Stimulated activated CD4-positive, alpha-beta T cell treated with anti-CD3 and anti-CD28 coated beads, Interleukin-2, amount 100 ng/mL, for 24 hours (primary cell): Measurements from ENCODE around the gene NPAS3.

ENCODE experiments used
- DNase-seq, 2 donors: peaks; one replicate each; pipeline ENCODE4 v3.0.0-alpha.2; 2020

The NPAS3 gene

DNA sequence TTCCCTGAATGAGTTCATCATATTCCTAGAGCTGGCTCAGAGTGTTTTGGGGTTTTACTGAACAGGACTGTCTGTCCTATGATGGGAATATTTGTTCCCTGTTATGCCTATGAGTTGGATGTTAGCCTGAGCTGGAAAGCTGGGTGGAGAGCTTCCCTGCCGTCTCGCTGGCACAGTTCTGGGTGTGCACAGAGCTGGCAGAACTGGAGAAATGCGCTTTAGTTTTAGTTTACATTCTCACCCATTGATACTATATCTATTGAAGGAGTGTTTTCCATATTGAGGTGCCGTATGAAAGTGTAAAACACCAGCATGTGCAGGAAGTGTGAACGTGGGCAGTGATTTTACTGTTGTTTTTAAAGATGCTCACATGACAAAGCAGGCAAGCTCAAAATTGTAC, 549.9 kb downstream of the NPAS3 start:
- no peak for DNase-seq

DNA sequence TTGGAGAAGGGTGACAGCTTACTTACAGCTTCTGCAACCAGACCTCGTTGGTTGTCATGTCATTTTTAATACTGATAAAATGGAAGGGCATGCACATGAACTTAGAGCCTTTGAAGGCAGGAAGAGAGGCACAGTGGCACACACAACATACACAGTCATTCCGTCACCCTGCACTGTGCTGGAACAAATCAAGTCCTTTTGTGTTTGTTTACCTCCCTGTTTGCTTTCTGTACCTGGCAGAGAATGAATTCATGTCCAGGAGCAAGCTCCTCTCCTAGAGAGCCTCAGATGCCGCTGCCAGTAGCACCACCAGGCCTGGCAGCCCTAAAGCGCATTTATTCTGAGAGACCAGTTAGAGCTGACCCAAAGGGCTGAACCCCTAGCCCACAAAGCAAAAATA, 551.9 kb downstream of the NPAS3 start:
- no peak for DNase-seq

DNA sequence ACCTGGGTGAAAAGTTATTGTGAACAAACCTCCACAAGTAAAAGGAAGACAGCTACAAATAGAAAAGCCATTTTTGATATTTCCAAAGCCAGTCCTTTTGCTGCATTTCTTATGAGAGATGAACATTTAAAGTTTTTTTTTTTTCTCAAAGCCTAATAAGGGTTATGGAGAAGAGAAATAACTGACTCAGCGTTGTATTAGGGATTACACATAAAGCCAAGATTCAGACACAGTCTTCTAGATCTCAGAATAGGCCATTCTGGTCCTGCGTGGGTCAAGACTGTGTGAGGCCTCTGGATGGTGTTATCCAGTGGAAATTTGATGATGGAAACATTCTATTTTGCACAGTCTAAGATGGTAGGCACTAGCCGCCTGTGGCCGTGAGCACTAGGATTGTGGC, 552.4 kb downstream of the NPAS3 start:
- DNase-seq = no peak

DNA sequence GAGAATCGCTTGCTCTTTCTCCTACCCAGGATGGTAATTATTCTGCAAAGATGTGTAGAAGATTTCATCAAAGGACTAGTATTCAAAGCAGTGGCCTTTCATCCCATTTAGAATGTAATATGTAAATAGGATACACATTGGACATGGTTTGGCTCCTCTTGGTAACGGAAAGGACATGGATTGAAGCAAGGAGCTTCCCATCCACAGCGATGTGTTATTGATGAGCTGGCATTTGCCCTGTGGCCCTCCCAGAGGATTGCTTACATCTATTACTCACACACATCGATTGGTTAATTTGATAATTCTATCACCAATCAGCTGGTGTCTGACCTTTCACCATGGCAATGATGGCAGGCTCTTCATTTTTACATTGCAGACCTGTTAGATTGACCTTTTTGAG, 553.8 kb downstream of the NPAS3 start:
- DNase-seq = no peak

DNA sequence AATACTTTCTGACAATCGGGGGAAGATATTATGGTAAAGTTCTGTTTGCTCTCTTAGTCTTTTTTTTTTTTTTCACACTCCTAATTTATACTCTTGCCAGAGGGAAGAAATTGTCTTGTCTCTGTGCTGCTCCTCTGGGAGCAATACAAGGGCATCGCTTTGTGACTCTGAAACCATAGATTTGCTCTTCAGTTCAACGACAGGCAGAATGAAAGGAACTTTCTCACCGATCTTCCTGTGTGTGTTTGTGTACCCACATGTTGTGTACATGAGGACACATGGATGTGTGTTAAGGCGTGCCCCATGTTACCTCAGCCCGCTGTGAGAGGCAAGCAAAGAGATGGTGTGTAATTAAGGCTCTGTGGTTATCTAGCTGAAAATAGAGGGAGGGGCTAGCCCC, 554.6 kb downstream of the NPAS3 start:
- DNase-seq = no peak

DNA sequence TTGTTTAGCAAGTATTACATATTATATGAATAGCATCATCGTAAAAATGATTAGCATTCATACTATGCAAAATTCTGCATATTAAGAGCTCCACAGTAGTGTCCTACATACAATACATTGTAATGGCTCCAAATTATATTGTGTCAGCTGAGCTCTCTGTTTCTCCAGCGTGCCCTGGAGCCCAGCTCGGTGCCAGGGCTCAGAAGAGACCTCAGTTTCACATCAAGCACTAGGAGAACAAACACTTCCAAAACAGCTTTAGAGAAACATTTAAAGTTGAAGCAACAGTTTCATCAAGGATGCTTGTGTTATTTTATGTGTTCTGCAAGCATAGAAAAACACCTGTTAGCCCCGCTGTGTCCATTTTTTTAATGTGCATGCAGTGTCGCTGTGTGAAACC, 555.3 kb downstream of the NPAS3 start:
- DNase-seq = no peak

DNA sequence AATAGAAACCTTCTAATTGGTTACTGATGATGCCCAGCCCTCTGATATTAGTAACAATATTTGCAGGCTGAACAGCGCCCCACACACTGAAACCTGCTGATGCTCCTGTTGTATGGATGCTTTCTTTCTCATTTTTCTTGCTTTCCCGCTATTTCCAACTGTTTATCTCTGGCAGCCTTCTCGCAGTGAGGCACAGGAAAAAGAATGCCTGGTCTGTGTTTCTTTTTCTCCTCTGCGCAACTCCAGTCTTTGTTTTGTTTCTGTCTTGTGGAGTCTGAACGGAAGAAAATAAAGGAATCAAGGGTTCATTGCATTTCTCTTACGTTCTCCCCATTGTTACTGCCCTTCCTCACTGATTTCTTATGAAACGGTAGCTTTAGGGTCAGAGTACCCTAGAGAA, 561.0 kb downstream of the NPAS3 start:
- no peak for DNase-seq

DNA sequence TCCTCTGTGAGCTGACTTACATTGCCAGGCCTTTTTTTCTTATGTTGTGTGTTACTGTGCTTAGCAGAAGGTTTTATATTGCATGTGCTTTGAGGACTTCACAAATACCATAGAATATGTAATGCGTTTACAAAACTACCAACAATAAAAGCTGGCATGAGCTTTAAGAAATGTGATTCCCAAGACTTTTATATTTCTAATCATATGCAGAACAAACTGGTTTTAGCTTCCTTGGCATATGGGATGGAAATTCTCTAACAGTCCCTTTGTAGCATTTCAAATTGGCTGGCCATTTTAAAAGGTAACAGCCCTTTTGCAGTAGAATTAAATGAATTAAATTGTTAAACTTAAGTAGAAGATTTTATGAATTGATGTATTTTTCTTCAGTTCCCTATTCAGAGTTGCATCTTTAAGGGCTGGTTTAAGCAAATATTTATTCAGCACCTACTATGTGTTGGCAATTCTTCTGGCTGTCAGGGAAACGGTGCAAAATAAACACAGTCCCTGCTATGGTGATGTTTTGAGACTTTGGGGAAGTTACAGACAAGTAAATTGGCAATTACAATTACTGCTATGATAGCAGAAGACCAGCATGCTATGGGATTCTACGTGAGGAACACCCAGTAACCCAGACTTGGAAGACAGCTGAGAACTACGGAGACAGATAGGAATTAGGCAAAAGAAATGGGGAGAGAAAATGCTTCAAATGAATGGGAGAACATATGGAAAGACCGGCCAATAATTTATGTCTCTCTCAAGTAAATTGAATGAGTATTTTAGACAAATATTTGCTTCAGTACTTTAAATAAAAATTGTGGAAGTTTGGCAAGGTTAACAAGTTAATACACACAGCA, 565.8 kb downstream of the NPAS3 start:
- no peak for DNase-seq

DNA sequence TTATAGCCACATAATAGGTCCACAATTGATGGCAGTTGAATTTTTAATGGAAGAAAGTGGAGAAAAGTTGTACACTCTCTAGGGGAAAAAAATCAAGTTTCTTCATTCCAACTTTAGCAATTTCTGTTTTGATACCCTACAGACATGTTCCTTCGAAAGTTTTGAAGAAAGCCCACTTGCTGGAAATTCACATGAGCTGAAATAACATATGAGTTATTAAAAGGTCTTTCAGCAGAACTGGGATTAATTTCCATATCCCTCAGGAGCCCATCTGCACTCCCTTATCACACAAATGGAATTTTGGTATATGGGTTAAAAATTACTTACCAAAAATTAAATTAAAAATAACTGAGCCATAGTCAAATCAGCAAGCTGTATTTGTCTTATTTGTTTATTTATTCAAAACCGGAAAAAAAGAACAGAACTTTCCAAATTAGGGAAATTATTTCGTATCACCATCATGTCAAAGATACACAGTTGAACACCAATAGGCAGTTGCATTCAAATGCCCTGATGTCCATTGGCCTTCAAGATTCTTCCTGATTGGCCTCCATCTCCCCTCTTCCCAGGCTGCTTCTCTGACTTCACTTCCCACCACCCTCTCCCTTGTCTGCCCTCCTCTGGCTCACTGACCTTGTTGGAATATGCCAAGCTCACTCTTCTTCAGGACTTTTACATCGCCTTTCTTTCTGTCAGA, 566.7 kb downstream of the NPAS3 start:
- DNase-seq = no peak

DNA sequence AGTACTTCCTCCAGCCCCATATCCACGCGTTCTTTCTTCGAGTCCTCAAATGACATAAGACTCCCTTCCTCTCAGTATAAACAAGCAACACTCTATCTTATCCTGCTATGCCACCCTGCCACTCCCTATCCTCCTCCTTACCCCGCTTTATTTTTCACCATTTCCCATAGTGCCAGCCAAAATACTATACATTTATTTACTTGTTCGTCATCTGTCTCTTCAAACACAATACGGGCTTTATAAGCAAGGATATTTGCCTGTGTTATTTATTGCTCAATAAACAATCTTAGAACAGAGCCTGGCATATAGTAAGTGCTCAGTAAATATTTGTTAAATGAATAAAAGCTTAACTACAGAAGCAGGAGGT, 567.3 kb downstream of the NPAS3 start:
- DNase-seq = no peak

DNA sequence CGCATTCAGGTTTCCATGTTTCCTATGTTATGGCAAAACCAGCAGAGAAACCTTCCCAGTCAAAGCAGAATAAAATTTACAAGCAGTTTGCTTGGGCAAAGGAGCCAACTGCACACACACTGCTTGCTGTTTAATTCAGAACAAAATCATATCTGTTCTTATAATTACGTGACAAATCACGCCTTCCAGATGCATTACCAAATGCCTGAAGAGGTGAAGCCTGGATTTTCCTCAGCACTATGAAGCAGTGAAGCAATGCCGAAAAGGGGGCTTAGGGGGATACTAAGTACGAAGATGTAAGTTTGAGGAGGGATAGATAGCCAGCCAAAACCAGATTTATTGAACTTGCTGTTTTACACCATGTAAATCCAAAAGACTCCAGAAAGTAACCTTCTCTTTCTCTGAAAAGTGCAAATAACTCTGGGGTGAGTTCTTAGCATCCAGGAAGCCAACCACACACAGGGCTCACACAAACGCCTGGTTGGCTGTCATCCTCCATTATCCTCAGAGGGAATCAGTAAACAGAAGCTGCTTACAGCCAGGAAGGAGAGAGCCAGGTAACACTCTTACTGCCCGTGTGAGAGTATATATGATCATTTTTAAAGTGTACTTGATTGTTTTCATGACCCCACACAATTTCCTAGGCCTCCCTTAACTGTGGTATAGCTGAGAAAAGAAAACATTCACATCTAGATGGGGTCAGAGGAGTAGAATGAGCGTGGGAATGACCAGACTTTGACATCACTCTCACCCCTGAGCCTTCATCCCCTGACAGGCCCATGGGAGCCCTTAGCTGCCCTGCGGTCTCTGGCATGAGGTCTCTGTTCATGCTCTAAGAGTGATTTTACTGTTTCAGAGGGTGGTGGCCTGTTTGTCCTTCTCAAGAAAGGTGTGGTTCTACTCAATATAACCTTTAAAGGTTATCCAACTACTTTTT, 569.7 kb downstream of the NPAS3 start:
- no peak for DNase-seq

DNA sequence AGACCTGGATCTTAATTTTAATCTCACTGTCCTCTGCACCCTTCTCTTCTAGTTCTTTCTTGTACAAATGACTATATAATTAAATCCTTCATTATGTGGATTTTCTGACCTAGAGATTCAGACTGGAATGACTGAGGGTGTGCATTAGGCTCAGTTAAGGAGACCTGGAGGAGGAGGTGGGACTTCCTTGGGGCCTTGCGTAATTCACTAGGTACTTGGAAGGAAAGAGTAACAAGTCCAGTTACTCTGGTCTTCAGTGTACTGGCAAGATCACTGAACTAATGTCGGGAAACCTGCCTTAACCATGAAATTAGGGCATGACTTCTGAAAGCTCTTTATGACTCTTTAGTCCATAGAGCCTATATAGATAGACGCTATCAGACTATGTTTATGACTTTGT, 570.8 kb downstream of the NPAS3 start:
- no peak for DNase-seq

DNA sequence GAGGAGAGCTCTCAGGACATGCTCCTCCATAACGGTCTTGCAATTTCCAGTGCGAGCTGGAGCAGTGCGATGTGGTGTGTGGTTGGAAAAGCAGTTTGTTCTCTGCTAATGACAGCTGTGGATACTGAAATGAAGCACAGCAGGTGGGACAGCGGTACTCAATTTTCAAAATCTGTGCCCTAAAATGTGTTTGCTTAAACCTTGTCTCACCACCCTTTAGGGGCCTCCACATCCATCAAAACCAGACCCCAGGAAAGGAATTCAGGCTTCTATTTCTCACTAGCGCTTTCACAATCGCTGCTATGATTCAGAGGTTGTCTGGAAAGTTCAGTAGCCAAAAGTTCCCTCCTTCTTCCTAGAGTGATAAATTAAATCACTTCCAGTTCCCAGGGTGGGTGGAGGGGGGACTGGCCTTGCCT, 571.4 kb downstream of the NPAS3 start:
- DNase-seq = no peak

DNA sequence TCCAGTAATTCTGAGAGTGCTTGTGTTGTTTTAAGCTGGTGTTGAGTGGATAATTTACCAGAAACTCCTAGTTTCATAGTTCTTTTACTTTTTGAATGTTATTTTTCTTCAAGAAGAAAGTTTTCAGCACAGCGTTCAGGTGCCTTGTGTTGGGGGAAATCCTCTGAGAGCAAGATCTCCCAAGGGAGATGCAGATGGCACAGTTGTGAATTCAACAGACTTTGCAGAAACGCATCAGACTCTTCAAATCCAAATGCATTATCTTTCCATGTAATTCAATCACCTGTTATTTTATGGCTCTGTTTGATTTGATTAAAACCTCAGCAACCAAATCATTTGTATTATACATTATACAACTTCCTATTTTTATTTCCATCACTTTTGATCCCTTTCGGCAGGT, 572.3 kb downstream of the NPAS3 start:
- no peak for DNase-seq

DNA sequence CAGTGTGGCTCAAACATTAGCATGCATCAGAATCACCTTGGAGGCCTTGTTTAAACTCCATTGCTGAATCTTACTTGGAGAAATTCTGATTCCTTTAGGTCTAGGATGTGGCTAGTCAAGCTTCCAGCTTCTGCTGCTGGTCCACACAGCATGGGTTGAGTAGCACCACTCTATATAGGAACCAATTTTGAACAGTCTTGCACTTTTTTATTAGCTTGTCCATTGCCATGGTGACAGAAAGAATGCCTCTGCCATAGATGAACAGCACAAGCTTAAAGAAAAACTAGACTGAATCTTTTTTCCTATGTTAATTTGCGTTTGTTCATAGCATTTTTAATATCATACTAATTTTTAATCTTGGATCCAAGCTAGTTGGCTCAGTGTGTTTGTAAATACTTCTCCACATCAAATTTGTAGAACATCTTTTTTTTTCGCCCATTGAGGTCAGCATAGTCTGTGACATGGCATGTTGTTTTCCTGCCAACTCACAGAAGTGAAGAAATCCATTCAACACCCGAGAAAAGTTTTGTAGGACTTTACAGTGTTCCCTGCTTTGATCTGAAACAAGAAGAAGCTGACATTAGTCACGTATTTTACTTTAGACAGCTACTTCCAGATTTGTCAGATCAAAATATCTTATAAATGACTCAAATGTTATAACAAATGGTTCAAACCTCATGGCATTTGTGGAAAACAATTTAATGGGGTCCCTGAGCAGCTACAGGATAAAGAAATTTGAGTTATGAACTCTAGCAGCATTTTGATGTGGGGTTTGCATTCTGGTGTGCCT, 573.4 kb downstream of the NPAS3 start:
- no peak for DNase-seq

DNA sequence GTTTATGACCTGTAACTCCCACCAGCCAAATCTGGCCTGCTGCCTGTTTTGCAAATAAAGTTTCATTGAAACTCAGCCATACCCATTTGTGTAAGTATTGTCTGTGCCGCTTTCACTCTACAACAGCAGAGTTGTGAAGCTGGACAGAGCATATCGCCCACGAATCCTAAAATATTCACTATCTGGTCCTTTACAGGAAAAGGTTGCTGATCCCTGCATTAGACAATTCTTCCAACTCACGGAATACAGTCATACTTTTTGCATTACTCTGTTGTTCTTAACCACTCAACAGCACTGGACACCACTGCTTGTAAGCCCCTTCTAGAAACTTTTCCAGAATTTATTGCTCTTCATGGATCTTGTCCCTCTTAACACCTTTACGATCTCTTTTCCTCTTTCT, 576.8 kb downstream of the NPAS3 start:
- DNase-seq = no peak

DNA sequence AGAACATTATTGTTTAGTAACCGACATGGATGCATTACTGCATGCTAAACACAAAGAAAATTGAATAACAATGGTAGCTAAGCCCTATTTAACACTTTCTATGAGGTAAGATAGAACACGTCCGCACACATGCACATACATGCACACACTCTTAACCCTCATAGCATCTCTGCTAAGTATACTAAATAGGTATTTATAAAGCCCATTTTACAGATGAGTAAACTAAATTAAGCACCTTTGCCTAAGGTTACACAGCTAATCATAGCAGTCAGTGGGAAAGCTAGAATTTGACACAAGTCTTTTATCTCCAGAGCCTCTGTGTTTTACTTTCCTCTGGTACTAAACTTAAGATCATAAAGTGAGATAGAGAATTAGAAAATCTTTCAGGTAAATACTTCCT, 577.2 kb downstream of the NPAS3 start:
- DNase-seq = no peak

DNA sequence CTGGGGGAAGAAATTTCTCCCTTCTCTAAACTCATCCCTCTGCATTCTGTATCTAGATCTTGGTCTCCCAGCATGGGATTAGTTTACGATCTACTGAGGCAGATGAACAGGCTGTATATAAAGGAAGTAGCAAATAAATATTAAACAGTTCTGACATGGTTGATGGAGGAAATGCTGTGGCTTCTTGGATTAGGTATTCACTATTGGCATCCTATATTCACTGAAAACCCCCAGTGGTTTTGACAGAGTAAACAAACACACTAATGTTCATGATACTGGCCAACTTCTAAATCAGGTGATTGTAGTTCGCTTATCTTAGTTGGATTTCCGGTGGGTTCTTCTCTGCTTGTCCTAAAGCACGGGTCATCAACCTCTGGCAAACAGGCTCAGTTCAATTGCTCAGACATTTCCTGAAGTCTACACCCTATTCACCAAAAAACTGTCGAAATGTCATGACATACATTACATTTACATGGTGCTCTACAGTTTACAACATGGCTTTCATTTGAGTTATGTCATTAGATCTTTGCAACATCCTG, 578.3 kb downstream of the NPAS3 start:
- DNase-seq = no peak

DNA sequence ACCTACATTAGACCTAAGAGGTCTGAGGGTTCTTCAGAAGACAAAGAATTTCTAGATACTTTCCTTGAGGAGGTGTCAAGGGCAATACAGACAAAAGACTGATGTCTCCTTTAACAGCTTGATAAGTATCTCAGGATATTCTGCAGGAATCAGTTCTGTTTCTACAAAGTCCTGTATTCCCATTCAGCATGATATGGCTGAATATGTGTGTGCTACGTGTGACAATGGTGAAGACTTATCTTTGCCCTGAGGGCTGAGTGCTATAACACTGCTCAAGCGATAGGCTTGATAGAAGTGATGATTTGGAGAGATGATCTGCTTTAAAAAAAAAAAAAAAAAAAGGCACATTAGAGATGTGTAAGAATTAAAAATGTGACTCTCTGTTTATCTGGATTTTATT, 582.5 kb downstream of the NPAS3 start:
- DNase-seq = no peak

DNA sequence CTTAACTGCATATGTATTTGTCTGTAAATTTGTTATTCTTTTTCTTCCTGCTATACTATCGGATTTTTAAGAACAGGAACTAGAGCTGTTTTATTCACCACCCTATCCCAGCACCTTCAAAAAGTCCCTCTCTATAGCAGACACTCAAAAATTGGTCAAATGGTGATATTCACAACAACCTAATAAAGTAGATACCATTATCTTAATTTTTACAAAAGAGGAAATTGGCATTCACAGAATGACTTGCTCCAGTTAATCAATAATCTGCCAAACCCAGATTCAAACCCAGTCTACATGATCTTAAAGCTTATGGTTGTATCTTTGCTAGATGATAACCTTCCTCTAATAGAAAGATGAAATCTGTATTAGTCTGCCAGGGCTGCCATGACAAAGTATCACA, 585.6 kb downstream of the NPAS3 start:
- no peak for DNase-seq

DNA sequence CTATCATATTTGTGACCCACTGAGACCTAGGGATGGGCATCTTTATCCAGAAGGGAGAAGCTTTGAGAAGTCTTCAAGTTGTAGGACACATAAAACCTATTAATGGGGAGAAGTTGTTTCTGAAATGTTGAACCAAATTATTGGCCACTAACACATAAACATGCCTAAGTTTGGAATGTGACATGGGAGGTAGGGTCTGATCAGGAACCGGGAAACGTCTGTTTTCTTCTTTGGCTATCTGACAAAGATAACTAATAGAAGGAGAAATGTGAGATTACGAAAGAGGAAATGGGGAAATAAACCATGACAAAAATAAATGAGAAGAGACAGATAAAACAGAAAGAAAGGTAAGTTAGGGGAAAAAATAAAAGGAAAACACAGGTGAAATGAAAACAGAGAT, 586.9 kb downstream of the NPAS3 start:
- DNase-seq = no peak

DNA sequence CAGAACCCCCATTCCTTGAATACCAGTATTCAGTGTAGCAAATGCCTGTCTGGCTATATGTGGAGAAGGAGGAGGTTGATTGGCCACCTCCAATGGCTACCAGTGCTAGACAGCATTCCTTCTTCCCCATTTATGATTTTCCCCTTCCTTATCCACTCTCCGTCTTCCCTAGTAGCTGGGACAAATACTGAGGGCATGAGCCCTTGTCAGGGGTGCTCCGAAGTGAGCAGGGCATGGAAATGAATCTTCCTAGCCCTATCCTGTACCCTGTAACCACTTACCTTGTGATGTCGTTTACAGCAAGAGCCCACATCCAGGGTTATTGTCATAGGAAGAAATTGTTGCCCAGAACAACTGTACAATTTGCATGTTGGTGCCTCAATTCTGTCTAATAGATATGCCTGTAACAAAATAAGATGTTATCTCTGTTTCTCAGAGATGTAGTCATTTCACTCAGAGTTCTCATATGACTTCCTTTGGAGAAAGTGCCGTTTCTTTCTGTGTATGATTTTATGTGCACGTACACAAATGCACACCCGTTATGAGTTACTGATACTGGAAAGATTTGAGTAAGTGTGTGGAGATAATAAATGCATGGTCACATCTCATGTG, 588.5 kb downstream of the NPAS3 start:
- DNase-seq = no peak
